VCaP (cell line): Measurements from ENCODE around the gene SEMA6B.
A peak's percentile ranks its signal among the peaks of the same experiment; 100 is the strongest.

ENCODE experiments used
- H3K27ac ChIP-seq: fragments of 450-650 bp; 2 replicates; pipeline ENCODE4 v1.5.1; 2017
- TF ChIP-seq, protein P1 (sequence below): fragments of 450-650 bp; conservative IDR thresholded peaks from 2 replicates; pipeline ENCODE4 v1.5.1; 2017; ENCODE audit warnings: mild to moderate bottlenecking, moderate library complexity

The SEMA6B gene

DNA sequence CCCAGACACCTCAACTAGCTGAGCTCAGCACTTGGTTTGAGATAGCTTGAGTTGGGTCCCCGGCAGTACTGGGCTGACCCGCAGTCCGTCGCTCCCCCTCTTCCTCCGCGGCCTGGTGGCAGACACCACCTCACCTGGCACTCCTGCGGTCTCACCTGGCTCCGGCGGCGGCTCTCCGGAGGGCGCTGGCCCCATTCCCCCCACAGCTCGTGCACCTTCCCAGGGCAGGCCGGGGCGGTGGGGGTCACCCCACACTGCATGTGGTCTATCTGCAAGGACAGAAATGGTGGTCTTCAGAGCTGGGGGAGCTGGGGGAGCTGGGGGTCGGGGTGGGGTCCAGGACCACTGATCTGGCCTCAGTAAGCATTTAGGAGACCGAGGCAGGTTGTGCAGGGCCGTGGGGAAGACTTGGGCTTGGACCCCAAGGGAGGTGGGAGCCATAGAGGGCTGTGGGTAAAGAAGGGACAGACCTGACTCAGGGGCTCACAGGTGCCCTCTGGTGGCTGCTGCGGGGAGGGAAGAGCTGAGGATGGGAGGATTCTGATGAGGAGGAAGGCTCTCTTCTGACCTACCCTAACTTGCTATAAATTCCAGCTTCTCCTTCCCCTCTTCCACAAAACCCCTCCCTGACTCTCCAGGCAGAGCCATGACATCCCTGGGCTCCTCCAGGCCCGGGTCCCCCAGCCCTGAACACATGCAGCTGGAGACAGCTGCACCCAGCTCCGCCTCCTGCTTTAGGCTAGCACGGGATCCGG, 34.5 kb downstream of the SEMA6B start:
- TF ChIP-seq, protein P1, sequence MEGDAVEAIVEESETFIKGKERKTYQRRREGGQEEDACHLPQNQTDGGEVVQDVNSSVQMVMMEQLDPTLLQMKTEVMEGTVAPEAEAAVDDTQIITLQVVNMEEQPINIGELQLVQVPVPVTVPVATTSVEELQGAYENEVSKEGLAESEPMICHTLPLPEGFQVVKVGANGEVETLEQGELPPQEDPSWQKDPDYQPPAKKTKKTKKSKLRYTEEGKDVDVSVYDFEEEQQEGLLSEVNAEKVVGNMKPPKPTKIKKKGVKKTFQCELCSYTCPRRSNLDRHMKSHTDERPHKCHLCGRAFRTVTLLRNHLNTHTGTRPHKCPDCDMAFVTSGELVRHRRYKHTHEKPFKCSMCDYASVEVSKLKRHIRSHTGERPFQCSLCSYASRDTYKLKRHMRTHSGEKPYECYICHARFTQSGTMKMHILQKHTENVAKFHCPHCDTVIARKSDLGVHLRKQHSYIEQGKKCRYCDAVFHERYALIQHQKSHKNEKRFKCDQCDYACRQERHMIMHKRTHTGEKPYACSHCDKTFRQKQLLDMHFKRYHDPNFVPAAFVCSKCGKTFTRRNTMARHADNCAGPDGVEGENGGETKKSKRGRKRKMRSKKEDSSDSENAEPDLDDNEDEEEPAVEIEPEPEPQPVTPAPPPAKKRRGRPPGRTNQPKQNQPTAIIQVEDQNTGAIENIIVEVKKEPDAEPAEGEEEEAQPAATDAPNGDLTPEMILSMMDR: peak; percentile 74
- no peak overlapping the region for H3K27ac ChIP-seq

- no peak overlapping the region for H3K27ac ChIP-seq
- TF ChIP-seq, protein P1: peak; percentile 66
These were observed 36.0 kb downstream of the SEMA6B start for GRCh38 chr19:4523306-4524110.

- TF ChIP-seq, protein P1: no peak
- no peak overlapping the region for H3K27ac ChIP-seq
These were observed 37.0 kb downstream of the SEMA6B start for GRCh38 chr19:4522291-4523002.

DNA sequence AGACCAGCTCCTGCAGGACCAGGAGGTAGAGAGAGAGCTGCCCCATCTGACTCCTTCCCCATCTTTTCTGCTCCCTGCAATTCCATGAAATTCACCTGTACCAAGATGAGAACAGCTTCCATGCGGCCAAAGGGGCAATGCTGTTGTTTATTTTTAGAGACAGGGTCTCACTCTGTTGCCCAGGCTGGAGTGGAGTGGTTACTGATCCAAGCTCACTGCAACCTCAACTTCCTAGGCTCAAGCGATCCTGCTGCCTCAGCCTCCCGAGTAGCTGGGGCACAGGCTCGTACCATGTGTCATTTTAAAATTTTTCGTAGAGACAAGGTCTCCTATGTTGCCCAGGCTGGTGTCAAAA, 37.6 kb downstream of the SEMA6B start:
- TF ChIP-seq, protein P1: no peak
- no peak overlapping the region for H3K27ac ChIP-seq

- H3K27ac ChIP-seq: no peak overlapping the region
- TF ChIP-seq, protein P1: no peak
These were observed 38.2 kb downstream of the SEMA6B start for GRCh38 chr19:4521170-4521887.

- TF ChIP-seq, protein P1: no peak
- H3K27ac ChIP-seq: no peak overlapping the region
These were observed 39.8 kb downstream of the SEMA6B start for GRCh38 chr19:4519521-4520277.
